Activated CD8-positive, alpha-beta T cell treated with anti-CD3 and anti-CD28 coated beads for 36 hours (primary cell): ENCODE data around the gene APBB1IP. TPM values are rescaled to one million over a fixed set of nuclear protein-coding genes. Genes with fewer than 3 reads are reported as not detected.
"Not testable (repeated sequence)": the region's sequence is repeated elsewhere in the genome, so short reads cannot be mapped to it uniquely, and the experiment has no call there.

Experiments
- ATAC-seq: fragments of 200-7000 bp; cut with Tn5 transposase; one replicate; pipeline ENCODE4 v1.10.0; 2021; ENCODE audit warnings: mild to moderate bottlenecking, moderate library complexity
- CTCF ChIA-PET: fragments of 350-600 bp; sonication (Branson Sonifier 250); formaldehyde crosslinking; loops from one replicate; lab custom pipeline; 2021; ENCODE audit warnings: antibody characterized with exemption; lab: Charles Lee
- POLR2A ChIA-PET: fragments of 350-600 bp; sonication (Branson Sonifier 250); formaldehyde crosslinking; loops from one replicate; lab custom pipeline; 2021; ENCODE audit warnings: antibody characterized with exemption; lab: Charles Lee
- DNase-seq: peaks from one replicate; pipeline ENCODE4 v3.0.0-alpha.2; 2020
- H3K27ac Mint-ChIP-seq: one replicate; pipeline ENCODE4 v1.8.0; 2021; ENCODE audit warnings: mild to moderate bottlenecking, mixed read lengths
- H3K27me3 Mint-ChIP-seq: one replicate; pipeline ENCODE4 v1.8.0; 2021; ENCODE audit warnings: mixed read lengths
- H3K36me3 Mint-ChIP-seq: one replicate; pipeline ENCODE4 v1.8.0; 2021; ENCODE audit warnings: low read depth, mixed read lengths
- H3K4me1 Mint-ChIP-seq: one replicate; pipeline ENCODE4 v1.8.0; 2021; ENCODE audit warnings: low read depth, mixed read lengths
- H3K4me3 Mint-ChIP-seq: one replicate; pipeline ENCODE4 v1.8.0; 2021; ENCODE audit warnings: mild to moderate bottlenecking, moderate library complexity, mixed read lengths
- H3K9me3 Mint-ChIP-seq: one replicate; pipeline ENCODE4 v1.8.0; 2021; ENCODE audit warnings: mixed read lengths
- CTCF ChIP-seq: fragments of 200-600 bp; IDR thresholded peaks from one replicate; pipeline ENCODE4 v1.8.0; 2022; ENCODE audit warnings: antibody characterized with exemption, mild to moderate bottlenecking
- intact Hi-C: fragments of 100-400 bp; cut with micrococcal nuclease; formaldehyde crosslinking; loops from one replicate; pipeline ENCODE4 v1.10.0; 2022
- total RNA-seq, 2 experiments: library from RNA; stranded (reverse); gene quantifications; one replicate each; pipeline ENCODE4 v1.2.3, GENCODE V29; 2021

Gene APBB1IP
- total RNA-seq, 2 experiments from 2014 or later, result 61.9 to 64.8 TPM

DNA sequence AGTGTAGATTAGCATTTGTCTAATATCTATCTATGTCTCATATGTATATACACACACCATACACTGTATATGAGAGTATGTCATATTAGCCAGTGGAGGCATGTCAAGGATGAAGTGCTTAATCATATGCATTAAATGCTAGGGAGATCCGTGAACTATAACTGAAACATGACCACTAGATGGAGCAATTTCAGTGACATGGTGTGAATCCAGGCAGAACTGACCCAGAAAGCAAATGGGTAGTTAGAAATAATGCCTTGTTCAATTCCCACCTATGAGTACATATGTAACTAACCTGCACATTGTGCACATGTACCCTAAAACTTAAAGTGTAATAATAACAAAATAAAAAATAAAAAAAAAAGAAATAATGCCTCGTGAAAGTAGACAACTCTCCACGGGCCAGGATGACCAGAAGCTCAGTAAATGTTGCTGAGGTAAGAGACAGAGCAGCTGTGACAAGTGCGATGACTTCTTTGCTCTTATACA, 168.3 kb downstream of the APBB1IP start:
- peak; percentile 66 for ATAC-seq
- H3K27me3 Mint-ChIP-seq, POLR2A ChIA-PET, H3K9me3 Mint-ChIP-seq, H3K4me1 Mint-ChIP-seq, H3K27ac Mint-ChIP-seq, DNase-seq, H3K4me3 Mint-ChIP-seq, intact Hi-C loops, H3K36me3 Mint-ChIP-seq: not testable (repeated sequence)
- CTCF ChIA-PET, result interaction anchor here (0.6 to 1.1 kb wide), 5 partner anchors 13 to 280 kb away, joined by 3 to 5 read pairs (median 3); no protein-coding TSS in a partner anchor
- peak; percentile 62 for TF ChIP-seq CTCF

- intact Hi-C loops, result no loop called here
- Mint-ChIP-seq H3K36me3 (no peaks in the 10 kb centered on the region), H3K4me3 (no peak overlapping the region), H3K27ac (no peak overlapping the region), H3K27me3 (no peaks in the 10 kb centered on the region), H3K9me3 (no peaks in the 10 kb centered on the region), H3K4me1 (no peaks in the 10 kb centered on the region)
- TF ChIP-seq CTCF, result no peak
- no peak for DNase-seq
- ChIA-PET CTCF (interaction anchor here (0.9 to 1.5 kb wide), 5 partner anchors 9 to 278 kb away, joined by 3 to 5 read pairs (median 3); no protein-coding TSS in a partner anchor), POLR2A (no interaction called here)
- no peak for ATAC-seq
Measured at GRCh38 chr10:26612151-26612915, 174.2 kb downstream of the APBB1IP start.

Other genes starting within 250 kb of the APBB1IP start
- gene GAD2, start 221.6 kb upstream of the APBB1IP start, total RNA-seq, result not detected